Smooth muscle cell (in vitro differentiated cells): ENCODE measurements around the gene KCTD15. TPM values are rescaled to one million over a fixed set of nuclear protein-coding genes. Genes with fewer than 3 reads are reported as not detected.

ENCODE experiments used
- DNase-seq: peaks from one replicate; lab custom pipeline; 2025; ENCODE audit not compliant: unreplicated experiment; lab: John Stamatoyannopoulos, UW
- H2AFZ ChIP-seq: fragments of 200-600 bp; sonication (generic); 2 replicates; pipeline ENCODE4 v1.6.0; 2016; ENCODE audit warnings: antibody characterized with exemption, low read depth, mild to moderate bottlenecking
- H3F3A ChIP-seq: fragments of 200-600 bp; sonication (generic); 2 replicates; pipeline ENCODE4 v1.6.0; 2017; ENCODE audit warnings: antibody characterized with exemption, low read depth
- H3K27ac ChIP-seq: fragments of 200-600 bp; sonication (generic); 2 replicates; pipeline ENCODE4 v1.5.1; 2016; ENCODE audit warnings: low read depth, mild to moderate bottlenecking
- H3K27me3 ChIP-seq: fragments of 200-600 bp; sonication (generic); 2 replicates; pipeline ENCODE4 v1.6.1; 2016; ENCODE audit warnings: low read depth, mild to moderate bottlenecking
- H3K36me3 ChIP-seq: fragments of 200-600 bp; sonication (generic); 2 replicates; pipeline ENCODE4 v1.5.1; 2016; ENCODE audit warnings: low read depth
- H3K4me1 ChIP-seq: fragments of 200-600 bp; sonication (generic); 2 replicates; pipeline ENCODE4 v1.5.1; 2016; ENCODE audit warnings: low read depth
- H3K4me2 ChIP-seq: fragments of 200-600 bp; sonication (generic); 2 replicates; pipeline ENCODE4 v1.6.0; 2016; ENCODE audit warnings: mild to moderate bottlenecking
- H3K4me3 ChIP-seq: fragments of 200-600 bp; sonication (generic); 2 replicates; pipeline ENCODE4 v1.5.1; 2016; ENCODE audit warnings: mild to moderate bottlenecking
- H3K79me2 ChIP-seq: fragments of 200-600 bp; sonication (generic); 2 replicates; pipeline ENCODE4 v1.6.0; 2016; ENCODE audit warnings: low read depth, mild to moderate bottlenecking
- H3K9ac ChIP-seq: fragments of 200-600 bp; sonication (generic); 2 replicates; pipeline ENCODE4 v1.6.0; 2016; ENCODE audit warnings: low read depth
- H3K9me3 ChIP-seq: fragments of 200-600 bp; sonication (generic); replicated peaks from 2 replicates; pipeline ENCODE4 v1.5.1; 2016; ENCODE audit warnings: low read depth
- H4K20me1 ChIP-seq: fragments of 200-600 bp; sonication (generic); 2 replicates; pipeline ENCODE4 v1.6.0; 2016; ENCODE audit warnings: low read depth
- WGBS: methylation state at CpG from one replicate; pipeline ENCODE4 v1.1.7; 2016; ENCODE audit warnings: low lambda C conversion rate; 5-methylcytosine and 5-hydroxymethylcytosine counted together
- polyA plus RNA-seq: library from polyadenylated mRNA; unstranded; fragments of >200 nt; fragmentation: Nextera tagmentation; extraction: Ambion mirVana; gene quantifications from 2 replicates; pipeline ENCODE4 v1.2.1, GENCODE V29; 2016
- total RNA-seq: library from RNA; depleted of rRNA; stranded (reverse); fragments of >200 nt; gene quantifications from 2 replicates; pipeline ENCODE4 v1.2.3, GENCODE V29; 2014
- TF ChIP-seq, protein P1 (sequence below): fragments of 200-600 bp; sonication (generic); IDR thresholded peaks from 2 replicates; pipeline ENCODE4 v1.5.1; 2017; ENCODE audit warnings: borderline replicate concordance, mild to moderate bottlenecking, antibody characterized with exemption; ENCODE audit not compliant: insufficient read depth, poor library complexity, severe bottlenecking

KCTD15 gene
- total and polyA plus RNA-seq, 2 experiments from 2014 or later = 9.6 to 54.3 TPM

GRCh38 chr19:33805840-33806433 lies 9.3 kb downstream of the KCTD15 start:
- no peak overlapping the region for H2AFZ ChIP-seq
- H3K79me2 ChIP-seq = peaks cover 15% of the 10 kb centered on the region
- H3K27ac ChIP-seq = no peak overlapping the region
- H3K27me3 ChIP-seq = no peaks in the 10 kb centered on the region
- TF ChIP-seq, protein P1, sequence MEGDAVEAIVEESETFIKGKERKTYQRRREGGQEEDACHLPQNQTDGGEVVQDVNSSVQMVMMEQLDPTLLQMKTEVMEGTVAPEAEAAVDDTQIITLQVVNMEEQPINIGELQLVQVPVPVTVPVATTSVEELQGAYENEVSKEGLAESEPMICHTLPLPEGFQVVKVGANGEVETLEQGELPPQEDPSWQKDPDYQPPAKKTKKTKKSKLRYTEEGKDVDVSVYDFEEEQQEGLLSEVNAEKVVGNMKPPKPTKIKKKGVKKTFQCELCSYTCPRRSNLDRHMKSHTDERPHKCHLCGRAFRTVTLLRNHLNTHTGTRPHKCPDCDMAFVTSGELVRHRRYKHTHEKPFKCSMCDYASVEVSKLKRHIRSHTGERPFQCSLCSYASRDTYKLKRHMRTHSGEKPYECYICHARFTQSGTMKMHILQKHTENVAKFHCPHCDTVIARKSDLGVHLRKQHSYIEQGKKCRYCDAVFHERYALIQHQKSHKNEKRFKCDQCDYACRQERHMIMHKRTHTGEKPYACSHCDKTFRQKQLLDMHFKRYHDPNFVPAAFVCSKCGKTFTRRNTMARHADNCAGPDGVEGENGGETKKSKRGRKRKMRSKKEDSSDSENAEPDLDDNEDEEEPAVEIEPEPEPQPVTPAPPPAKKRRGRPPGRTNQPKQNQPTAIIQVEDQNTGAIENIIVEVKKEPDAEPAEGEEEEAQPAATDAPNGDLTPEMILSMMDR = no peak
- H3K4me3 ChIP-seq = no peak overlapping the region
- 96% methylated on average over 9 of the region's 9 CpGs for WGBS
- no peaks in the 10 kb centered on the region for H3F3A ChIP-seq
- H3K9ac ChIP-seq = no peak overlapping the region
- H3K4me2 ChIP-seq = no peak overlapping the region
- H4K20me1 ChIP-seq = peaks cover 90% of the 10 kb centered on the region
- no peaks in the 10 kb centered on the region for H3K4me1 ChIP-seq
- H3K9me3 ChIP-seq = no peaks in the 10 kb centered on the region
- no peaks in the 10 kb centered on the region for H3K36me3 ChIP-seq
- DNase-seq = no peak

- no peak for DNase-seq
- Histone ChIP-seq H3K79me2 (peaks cover 9% of the 10 kb centered on the region), H3K27ac (no peak overlapping the region), H3K4me1 (no peaks in the 10 kb centered on the region), H3K4me3 (no peak overlapping the region), H2AFZ (no peak overlapping the region), H3F3A (no peaks in the 10 kb centered on the region), H3K27me3 (no peaks in the 10 kb centered on the region), H3K9me3 (no peaks in the 10 kb centered on the region), H3K4me2 (no peak overlapping the region), H3K9ac (no peak overlapping the region), H4K20me1 (peaks cover 85% of the 10 kb centered on the region), H3K36me3 (no peaks in the 10 kb centered on the region)
- WGBS = 88% methylated on average over 6 of the region's 8 CpGs
- TF ChIP-seq, protein P1 = no peak
These were observed 9.8 kb downstream of the KCTD15 start for GRCh38 chr19:33806434-33806881.

DNA sequence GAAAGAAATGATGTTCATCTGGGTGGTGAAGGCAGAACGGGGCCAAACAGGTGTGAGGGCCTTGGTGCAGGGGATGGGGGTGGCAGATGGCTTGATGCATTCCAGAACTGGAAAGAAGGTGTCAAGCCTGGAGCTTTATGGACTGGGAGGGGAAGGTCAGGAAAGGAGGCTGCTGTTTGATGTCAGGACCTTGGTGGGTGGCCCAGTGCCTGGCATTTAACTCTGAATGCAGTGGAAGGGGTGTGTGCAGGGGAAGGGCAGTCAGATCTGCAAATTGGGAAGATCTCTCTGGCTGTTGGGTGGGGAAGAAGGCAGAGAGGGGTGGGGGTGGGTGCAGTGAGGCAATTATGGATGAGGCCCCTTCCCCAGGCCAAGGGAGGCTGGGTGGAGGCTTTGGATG lies 11.7 kb downstream of the KCTD15 start:
- Histone ChIP-seq H3K4me1 (no peaks in the 10 kb centered on the region), H3K79me2 (peaks cover 3% of the 10 kb centered on the region), H3K4me2 (no peak overlapping the region), H4K20me1 (peaks cover 66% of the 10 kb centered on the region), H3K9ac (no peak overlapping the region), H3K4me3 (no peak overlapping the region), H3F3A (no peaks in the 10 kb centered on the region), H3K9me3 (no peaks in the 10 kb centered on the region), H3K36me3 (no peaks in the 10 kb centered on the region), H3K27ac (no peak overlapping the region), H2AFZ (no peak overlapping the region), H3K27me3 (no peaks in the 10 kb centered on the region)
- no peak for DNase-seq
- WGBS = 83% methylated on average over 1 of the region's 1 CpG
- TF ChIP-seq, protein P1 = no peak

- H3K27me3 ChIP-seq = no peaks in the 10 kb centered on the region
- no peaks in the 10 kb centered on the region for H3K9me3 ChIP-seq
- DNase-seq = no peak
These were observed 13.3 kb downstream of the KCTD15 start for GRCh38 chr19:33809960-33810359.

More at GRCh38 chr19:33809960-33810359, 13.3 kb downstream of the KCTD15 start:
- Histone ChIP-seq H3K4me1 (no peaks in the 10 kb centered on the region), H2AFZ (no peak overlapping the region), H3K79me2 (peaks cover 2% of the 10 kb centered on the region), H3K9ac (no peak overlapping the region), H3K36me3 (no peaks in the 10 kb centered on the region), H3F3A (peaks cover 4% of the 10 kb centered on the region), H3K4me3 (no peak overlapping the region), H3K4me2 (no peak overlapping the region), H3K27ac (no peak overlapping the region), H4K20me1 (peaks cover 51% of the 10 kb centered on the region)
- TF ChIP-seq, protein P1 = no peak
- WGBS = 95% methylated on average over 6 of the region's 6 CpGs
